ENCODE measurements around the gene AMPH. TPM values are rescaled to one million over a fixed set of nuclear protein-coding genes. Genes with fewer than 3 reads are reported as not detected.

AMPH gene

Small RNA genes lying within 50 kb of the gene (small RNA-seq; reads per million reads assigned to genes)
- not detected for gene RN7SL83P (ENCODE audit: insufficient read depth)
- gene TRGV6 (ENCODE audit: insufficient read depth): not detected
